Liver (tissue), 9 donors: ENCODE data around the gene PTPN14. TPM values are rescaled to one million over a fixed set of nuclear protein-coding genes. Genes with fewer than 3 reads are reported as not detected.

Experiments
- DNase-seq: peaks from one replicate; pipeline ENCODE4 v3.0.0-alpha.2; 2017; ENCODE audit warnings: low spot score
- H3K27ac ChIP-seq, 2 donors: one replicate each; pipeline ENCODE4 v1.7.0; 2013; ENCODE audit warnings: inconsistent platforms in 2 of 2, low read length in 2 of 2, control low read depth in 1 of 2, low read depth in 1 of 2, mild to moderate bottlenecking in 1 of 2
- H3K27me3 ChIP-seq, 4 donors: one replicate each; pipeline versions ENCODE4 v1.6.1 to v1.7.0; 2013; ENCODE audit warnings: low read length in 3 of 4, inconsistent platforms in 1 of 4, mild to moderate bottlenecking in 1 of 4, moderate library complexity in 1 of 4; ENCODE audit not compliant: control insufficient read depth in 4 of 4, insufficient read depth in 4 of 4
- H3K36me3 ChIP-seq, 4 donors: one replicate each; pipeline versions ENCODE4 v1.6.1 to v1.7.0; 2013; ENCODE audit warnings: low read length in 3 of 4, mild to moderate bottlenecking in 3 of 4, low read depth in 1 of 4, moderate library complexity in 1 of 4; ENCODE audit not compliant: control insufficient read depth in 4 of 4, insufficient read depth in 3 of 4
- H3K4me1 ChIP-seq, 4 donors: one replicate each; pipeline versions ENCODE4 v1.6.1 to v1.7.0; 2013; ENCODE audit warnings: low read length in 3 of 4, mild to moderate bottlenecking in 3 of 4, moderate library complexity in 1 of 4; ENCODE audit not compliant: control insufficient read depth in 4 of 4, insufficient read depth in 4 of 4
- H3K4me3 ChIP-seq, 3 donors: one replicate each; pipeline versions ENCODE4 v1.6.1 to v1.7.0; 2013; ENCODE audit warnings: low read length in 3 of 3, control low read depth in 1 of 3, low read depth in 1 of 3, mild to moderate bottlenecking in 1 of 3
- H3K9ac ChIP-seq, 2 donors: one replicate each; pipeline ENCODE4 v1.7.0; 2013; ENCODE audit warnings: low read length in 2 of 2, mild to moderate bottlenecking in 2 of 2, moderate library complexity in 2 of 2, control low read depth in 1 of 2, low read depth in 1 of 2
- H3K9me3 ChIP-seq, 4 donors: one replicate each; pipeline versions ENCODE4 v1.6.1 to v1.7.0; 2013; ENCODE audit warnings: low read length in 3 of 4; ENCODE audit not compliant: control insufficient read depth in 4 of 4
- EGR1 ChIP-seq, 2 donors: IDR thresholded peaks; 2 replicates each; pipeline ENCODE4 v1.6.1; 2016 to 2018; ENCODE audit warnings: antibody characterized with exemption in 2 of 2, low read depth in 2 of 2
- FOXA2 ChIP-seq: IDR thresholded peaks from 2 replicates; pipeline ENCODE4 v1.6.1; 2016; ENCODE audit warnings: antibody characterized with exemption
- GABPA ChIP-seq, 2 donors: IDR thresholded peaks in 1 of 2; conservative IDR thresholded peaks in 1 of 2; 2 replicates each; pipeline ENCODE4 v1.6.1; 2016; ENCODE audit warnings: antibody characterized with exemption in 2 of 2, mild to moderate bottlenecking in 1 of 2, moderate library complexity in 1 of 2
- HNF4A ChIP-seq, 2 donors: conservative IDR thresholded peaks; 2 replicates each; pipeline ENCODE4 v1.6.1; 2016; ENCODE audit warnings: antibody characterized with exemption in 2 of 2, mild to moderate bottlenecking in 2 of 2
- HNF4G ChIP-seq: IDR thresholded peaks from 2 replicates; pipeline ENCODE4 v1.6.1; 2016; ENCODE audit warnings: antibody characterized with exemption
- NR2F2 ChIP-seq: IDR thresholded peaks from 2 replicates; pipeline ENCODE4 v1.6.1; 2016; ENCODE audit warnings: antibody characterized with exemption
- TAF1 ChIP-seq: conservative IDR thresholded peaks from 2 replicates; pipeline ENCODE4 v1.6.1; 2016; ENCODE audit warnings: antibody characterized with exemption, mild to moderate bottlenecking
- YY1 ChIP-seq: IDR thresholded peaks from 2 replicates; pipeline ENCODE4 v1.6.1; 2016; ENCODE audit warnings: antibody characterized with exemption, mild to moderate bottlenecking
- WGBS: extraction: QIAGEN DNeasy Blood & Tissue Kit; methylation state at CpG from one replicate; pipeline ENCODE4 v1.1.7; 2013; 5-methylcytosine and 5-hydroxymethylcytosine counted together
- polyA plus RNA-seq, 2 donors: library from polyadenylated mRNA; stranded (reverse) in 1 of 2; unstranded in 1 of 2; fragments of 200-250 nt in 1 of 2; fragments of >200 nt in 1 of 2; fragmentation: Nextera tagmentation in 1 of 2; extraction: Ambion mirVana in 1 of 2; gene quantifications; one replicate each; pipeline versions ENCODE4 v1.2.1 to v1.2.3, GENCODE V29; 2013 to 2015
- total RNA-seq, 2 donors: library from RNA; depleted of rRNA; stranded (reverse); fragments of >200 nt; gene quantifications; one replicate each; pipeline ENCODE4 v1.2.3, GENCODE V29; 2014
- TF ChIP-seq, protein P1 (sequence below): IDR thresholded peaks from 2 replicates; pipeline ENCODE4 v1.6.1; 2016; ENCODE audit warnings: antibody characterized with exemption
- TF ChIP-seq, protein P2 (sequence below): IDR thresholded peaks from 2 replicates; pipeline ENCODE4 v1.6.1; 2016; ENCODE audit warnings: antibody characterized with exemption, mild to moderate bottlenecking
- TF ChIP-seq, protein P3 (sequence below): IDR thresholded peaks from 2 replicates; pipeline ENCODE4 v1.6.1; 2016; ENCODE audit warnings: antibody characterized with exemption
- TF ChIP-seq, protein P4 (sequence below): fragments of 150-350 bp; IDR thresholded peaks from 2 replicates; pipeline ENCODE4 v1.5.1; 2017; ENCODE audit warnings: improper control_type of control experiment, low read depth, low read length; ENCODE audit not compliant: missing input control
- donor health status: healthy.
- donor health status: healthy.
- donor health status: healthy.
- donor health status: healthy.
- donor health status: healthy.

Gene PTPN14
- total and polyA plus RNA-seq, 4 donors = 0.54 to 3.2 (median 1.5) TPM

DNA sequence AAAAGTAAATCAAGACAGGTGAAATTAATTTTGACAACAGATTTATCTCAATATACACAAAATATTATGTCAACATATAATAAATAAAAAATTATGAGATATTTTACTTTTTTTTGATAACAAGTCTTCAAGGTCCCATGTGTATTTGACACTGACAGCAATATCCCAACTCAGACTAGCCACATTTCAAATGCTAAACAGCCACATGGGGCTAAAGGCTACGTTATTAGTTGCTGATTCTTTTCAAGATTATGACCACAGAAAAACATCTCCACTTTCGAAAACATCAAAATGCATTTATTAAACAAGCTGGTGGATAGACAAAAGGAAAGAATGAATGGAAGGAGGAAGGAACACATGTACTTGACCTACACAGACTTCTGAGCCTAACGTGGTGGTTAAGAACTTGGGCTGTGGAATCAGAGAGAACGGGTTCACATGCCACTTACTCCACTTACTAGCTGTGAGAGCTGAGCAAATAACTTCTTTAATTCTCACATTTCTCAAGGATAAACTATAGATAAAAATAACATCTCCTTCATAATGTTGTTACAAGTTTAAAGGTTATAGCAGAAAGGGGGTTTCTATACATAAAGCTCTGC, 13.4 kb downstream of the PTPN14 start (continued):
- TF ChIP-seq, protein P1, sequence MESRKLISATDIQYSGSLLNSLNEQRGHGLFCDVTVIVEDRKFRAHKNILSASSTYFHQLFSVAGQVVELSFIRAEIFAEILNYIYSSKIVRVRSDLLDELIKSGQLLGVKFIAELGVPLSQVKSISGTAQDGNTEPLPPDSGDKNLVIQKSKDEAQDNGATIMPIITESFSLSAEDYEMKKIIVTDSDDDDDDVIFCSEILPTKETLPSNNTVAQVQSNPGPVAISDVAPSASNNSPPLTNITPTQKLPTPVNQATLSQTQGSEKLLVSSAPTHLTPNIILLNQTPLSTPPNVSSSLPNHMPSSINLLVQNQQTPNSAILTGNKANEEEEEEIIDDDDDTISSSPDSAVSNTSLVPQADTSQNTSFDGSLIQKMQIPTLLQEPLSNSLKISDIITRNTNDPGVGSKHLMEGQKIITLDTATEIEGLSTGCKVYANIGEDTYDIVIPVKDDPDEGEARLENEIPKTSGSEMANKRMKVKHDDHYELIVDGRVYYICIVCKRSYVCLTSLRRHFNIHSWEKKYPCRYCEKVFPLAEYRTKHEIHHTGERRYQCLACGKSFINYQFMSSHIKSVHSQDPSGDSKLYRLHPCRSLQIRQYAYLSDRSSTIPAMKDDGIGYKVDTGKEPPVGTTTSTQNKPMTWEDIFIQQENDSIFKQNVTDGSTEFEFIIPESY = no peak
- no peak for TF ChIP-seq HNF4A (conservative IDR thresholded peaks at IDR 0.05)

DNA sequence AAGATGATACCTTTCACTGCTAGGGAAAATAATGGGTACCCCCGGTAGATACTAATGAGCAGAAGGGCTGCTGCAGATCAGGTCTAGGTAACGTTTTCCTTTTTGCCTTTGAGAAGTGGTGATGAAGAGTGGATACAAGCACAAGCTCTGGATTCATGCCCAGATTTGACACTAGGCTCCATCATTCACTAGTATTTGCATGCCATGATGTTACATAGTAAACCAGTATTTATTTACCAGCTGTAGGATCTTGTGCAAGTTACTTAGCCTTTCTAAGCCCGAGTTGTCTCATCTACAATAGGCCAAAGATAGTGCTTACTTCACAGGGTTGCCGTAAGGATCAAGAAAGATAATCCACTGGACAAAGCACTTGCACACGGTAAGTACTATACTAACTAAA, 14.2 kb downstream of the PTPN14 start:
- 75% methylated on average over 5 of the region's 5 CpGs for WGBS
- no peaks in the 10 kb centered on the region for H3K36me3 ChIP-seq
- no peak overlapping the region for H3K27ac ChIP-seq
- H3K27me3 ChIP-seq = peaks cover 0 to 2% (median 0%) of the 10 kb centered on the region in 4 donors
- H3K4me1 ChIP-seq = no peaks in the 10 kb centered on the region
- no peak overlapping the region for H3K4me3 ChIP-seq
- TF ChIP-seq HNF4A (conservative IDR thresholded peaks at IDR 0.05) (no peak), NR2F2 (no peak), TAF1 (no peak)
- H3K9ac ChIP-seq = no peak overlapping the region
- no peaks in the 10 kb centered on the region for H3K9me3 ChIP-seq
- no peak for DNase-seq

DNA sequence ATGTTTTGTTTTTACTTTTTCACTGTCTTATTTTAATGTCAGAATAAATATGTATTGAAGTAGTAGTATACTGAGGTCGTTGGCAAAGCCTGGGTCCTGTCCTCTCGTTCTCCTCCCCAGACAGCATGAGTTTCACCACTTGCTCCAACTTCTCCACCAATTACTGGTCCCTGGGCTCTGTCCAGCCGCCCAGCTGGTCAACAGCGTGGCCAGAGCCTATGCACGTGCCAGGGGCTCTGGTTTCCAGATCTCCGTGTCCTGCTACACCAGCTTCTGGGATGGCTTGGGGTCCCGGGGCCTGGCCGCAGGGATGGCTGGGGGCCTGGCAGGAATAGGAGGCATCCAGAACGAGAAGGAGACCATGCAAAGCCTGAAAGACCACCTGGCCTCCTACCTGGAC, 19.3 kb downstream of the PTPN14 start:
- no peaks in the 10 kb centered on the region for H3K9me3 ChIP-seq
- no peaks in the 10 kb centered on the region for H3K27me3 ChIP-seq
- H3K4me1 ChIP-seq = no peaks in the 10 kb centered on the region
- no peaks in the 10 kb centered on the region for H3K36me3 ChIP-seq
- H3K9ac ChIP-seq = no peak overlapping the region
- TF ChIP-seq, protein P1 = no peak
- TF ChIP-seq HNF4G (no peak), GABPA (IDR thresholded peaks at IDR 0.05 in 1 of 2, conservative IDR thresholded peaks at IDR 0.05 in 1 of 2) (no peak), FOXA2 (no peak), EGR1 (IDR thresholded peaks at IDR 0.05; ENCODE audit: low read depth in 2 of 2) (no peak), NR2F2 (no peak), YY1 (no peak)
- TF ChIP-seq, protein P2, sequence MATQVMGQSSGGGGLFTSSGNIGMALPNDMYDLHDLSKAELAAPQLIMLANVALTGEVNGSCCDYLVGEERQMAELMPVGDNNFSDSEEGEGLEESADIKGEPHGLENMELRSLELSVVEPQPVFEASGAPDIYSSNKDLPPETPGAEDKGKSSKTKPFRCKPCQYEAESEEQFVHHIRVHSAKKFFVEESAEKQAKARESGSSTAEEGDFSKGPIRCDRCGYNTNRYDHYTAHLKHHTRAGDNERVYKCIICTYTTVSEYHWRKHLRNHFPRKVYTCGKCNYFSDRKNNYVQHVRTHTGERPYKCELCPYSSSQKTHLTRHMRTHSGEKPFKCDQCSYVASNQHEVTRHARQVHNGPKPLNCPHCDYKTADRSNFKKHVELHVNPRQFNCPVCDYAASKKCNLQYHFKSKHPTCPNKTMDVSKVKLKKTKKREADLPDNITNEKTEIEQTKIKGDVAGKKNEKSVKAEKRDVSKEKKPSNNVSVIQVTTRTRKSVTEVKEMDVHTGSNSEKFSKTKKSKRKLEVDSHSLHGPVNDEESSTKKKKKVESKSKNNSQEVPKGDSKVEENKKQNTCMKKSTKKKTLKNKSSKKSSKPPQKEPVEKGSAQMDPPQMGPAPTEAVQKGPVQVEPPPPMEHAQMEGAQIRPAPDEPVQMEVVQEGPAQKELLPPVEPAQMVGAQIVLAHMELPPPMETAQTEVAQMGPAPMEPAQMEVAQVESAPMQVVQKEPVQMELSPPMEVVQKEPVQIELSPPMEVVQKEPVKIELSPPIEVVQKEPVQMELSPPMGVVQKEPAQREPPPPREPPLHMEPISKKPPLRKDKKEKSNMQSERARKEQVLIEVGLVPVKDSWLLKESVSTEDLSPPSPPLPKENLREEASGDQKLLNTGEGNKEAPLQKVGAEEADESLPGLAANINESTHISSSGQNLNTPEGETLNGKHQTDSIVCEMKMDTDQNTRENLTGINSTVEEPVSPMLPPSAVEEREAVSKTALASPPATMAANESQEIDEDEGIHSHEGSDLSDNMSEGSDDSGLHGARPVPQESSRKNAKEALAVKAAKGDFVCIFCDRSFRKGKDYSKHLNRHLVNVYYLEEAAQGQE = no peak
- TF ChIP-seq, protein P3, sequence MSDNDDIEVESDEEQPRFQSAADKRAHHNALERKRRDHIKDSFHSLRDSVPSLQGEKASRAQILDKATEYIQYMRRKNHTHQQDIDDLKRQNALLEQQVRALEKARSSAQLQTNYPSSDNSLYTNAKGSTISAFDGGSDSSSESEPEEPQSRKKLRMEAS = no peak
- TF ChIP-seq, protein P4, sequence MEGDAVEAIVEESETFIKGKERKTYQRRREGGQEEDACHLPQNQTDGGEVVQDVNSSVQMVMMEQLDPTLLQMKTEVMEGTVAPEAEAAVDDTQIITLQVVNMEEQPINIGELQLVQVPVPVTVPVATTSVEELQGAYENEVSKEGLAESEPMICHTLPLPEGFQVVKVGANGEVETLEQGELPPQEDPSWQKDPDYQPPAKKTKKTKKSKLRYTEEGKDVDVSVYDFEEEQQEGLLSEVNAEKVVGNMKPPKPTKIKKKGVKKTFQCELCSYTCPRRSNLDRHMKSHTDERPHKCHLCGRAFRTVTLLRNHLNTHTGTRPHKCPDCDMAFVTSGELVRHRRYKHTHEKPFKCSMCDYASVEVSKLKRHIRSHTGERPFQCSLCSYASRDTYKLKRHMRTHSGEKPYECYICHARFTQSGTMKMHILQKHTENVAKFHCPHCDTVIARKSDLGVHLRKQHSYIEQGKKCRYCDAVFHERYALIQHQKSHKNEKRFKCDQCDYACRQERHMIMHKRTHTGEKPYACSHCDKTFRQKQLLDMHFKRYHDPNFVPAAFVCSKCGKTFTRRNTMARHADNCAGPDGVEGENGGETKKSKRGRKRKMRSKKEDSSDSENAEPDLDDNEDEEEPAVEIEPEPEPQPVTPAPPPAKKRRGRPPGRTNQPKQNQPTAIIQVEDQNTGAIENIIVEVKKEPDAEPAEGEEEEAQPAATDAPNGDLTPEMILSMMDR = no peak
- DNase-seq = no peak
- H3K27ac ChIP-seq = no peak overlapping the region
- WGBS = 89% methylated on average over 9 of the region's 9 CpGs
- no peak overlapping the region for H3K4me3 ChIP-seq
